Stimulated activated naive CD8-positive, alpha-beta T cell treated with anti-CD3 and anti-CD28 coated beads, Interleukin-15, Interleukin-2, amounts not matched to agents 100 ng/mL and 50 ng/mL, for 24 hours (primary cell): Measurements from ENCODE around the gene NPAS2.

Experiments
- H3K27ac Mint-ChIP-seq: one replicate; pipeline ENCODE4 v1.8.0; 2021; ENCODE audit warnings: mild to moderate bottlenecking, mixed read lengths
- H3K27me3 Mint-ChIP-seq: one replicate; pipeline ENCODE4 v1.8.0; 2021; ENCODE audit warnings: mixed read lengths
- H3K36me3 Mint-ChIP-seq: one replicate; pipeline ENCODE4 v1.8.0; 2021; ENCODE audit warnings: low read depth, mixed read lengths
- H3K4me1 Mint-ChIP-seq: one replicate; pipeline ENCODE4 v1.8.0; 2021; ENCODE audit warnings: low read depth, mixed read lengths
- H3K4me3 Mint-ChIP-seq: one replicate; pipeline ENCODE4 v1.8.0; 2021; ENCODE audit warnings: mild to moderate bottlenecking, mixed read lengths
- H3K9me3 Mint-ChIP-seq: one replicate; pipeline ENCODE4 v1.8.0; 2021; ENCODE audit warnings: mixed read lengths

Gene NPAS2

DNA sequence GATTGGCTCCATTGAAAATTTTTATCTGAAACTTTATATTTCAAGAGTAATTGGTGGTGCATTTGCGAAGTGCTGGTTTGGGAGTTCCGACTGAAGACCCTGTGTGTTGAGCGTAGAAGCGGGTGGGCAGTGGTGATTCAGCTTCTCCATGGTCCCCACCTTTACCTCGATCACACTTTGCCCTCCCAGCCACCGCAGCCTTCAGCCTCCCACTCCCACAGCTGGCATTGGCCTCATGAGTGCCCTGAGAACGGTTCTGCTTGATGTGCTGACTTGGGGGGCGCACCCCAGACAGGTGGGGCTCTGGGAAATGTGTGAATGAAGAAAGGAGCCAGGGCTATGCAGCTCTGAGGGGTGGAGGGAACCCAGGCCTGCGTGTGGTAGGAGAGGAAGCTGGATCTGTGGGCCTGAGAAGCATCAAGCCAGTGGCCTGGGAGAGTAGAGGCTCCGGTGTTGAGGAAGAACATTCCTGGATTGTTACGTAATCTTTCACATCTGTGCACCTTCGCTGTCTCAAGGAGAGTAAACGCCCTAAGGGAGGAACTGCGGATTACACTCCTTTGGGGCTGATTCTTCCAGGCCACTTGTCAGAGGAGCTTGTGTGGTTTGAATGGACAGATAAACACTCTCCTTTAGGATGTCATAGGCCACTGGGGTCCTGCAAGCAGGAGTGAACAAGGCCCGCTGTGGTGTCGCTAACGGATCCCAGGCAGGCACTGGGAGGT is 83.8 kb downstream of the NPAS2 start:
- H3K9me3 Mint-ChIP-seq = no peaks in the 10 kb centered on the region
- no peaks in the 10 kb centered on the region for H3K4me1 Mint-ChIP-seq
- H3K27me3 Mint-ChIP-seq = peaks cover 9% of the 10 kb centered on the region
- no peak overlapping the region for H3K4me3 Mint-ChIP-seq
- H3K36me3 Mint-ChIP-seq = peaks cover 3% of the 10 kb centered on the region
- H3K27ac Mint-ChIP-seq = no peak overlapping the region

GRCh38 chr2:100905132-100905805 is 85.3 kb downstream of the NPAS2 start:
- Mint-ChIP-seq H3K27me3 (peaks cover 10% of the 10 kb centered on the region), H3K9me3 (no peaks in the 10 kb centered on the region), H3K4me3 (no peak overlapping the region), H3K36me3 (no peaks in the 10 kb centered on the region), H3K4me1 (no peaks in the 10 kb centered on the region), H3K27ac (no peak overlapping the region)

- peaks cover 7% of the 10 kb centered on the region for H3K27me3 Mint-ChIP-seq
- no peak overlapping the region for H3K27ac Mint-ChIP-seq
- H3K4me1 Mint-ChIP-seq = no peaks in the 10 kb centered on the region
- no peak overlapping the region for H3K4me3 Mint-ChIP-seq
- H3K9me3 Mint-ChIP-seq = no peaks in the 10 kb centered on the region
- no peaks in the 10 kb centered on the region for H3K36me3 Mint-ChIP-seq
Observed at GRCh38 chr2:100906131-100906530, 86.2 kb downstream of the NPAS2 start.

DNA sequence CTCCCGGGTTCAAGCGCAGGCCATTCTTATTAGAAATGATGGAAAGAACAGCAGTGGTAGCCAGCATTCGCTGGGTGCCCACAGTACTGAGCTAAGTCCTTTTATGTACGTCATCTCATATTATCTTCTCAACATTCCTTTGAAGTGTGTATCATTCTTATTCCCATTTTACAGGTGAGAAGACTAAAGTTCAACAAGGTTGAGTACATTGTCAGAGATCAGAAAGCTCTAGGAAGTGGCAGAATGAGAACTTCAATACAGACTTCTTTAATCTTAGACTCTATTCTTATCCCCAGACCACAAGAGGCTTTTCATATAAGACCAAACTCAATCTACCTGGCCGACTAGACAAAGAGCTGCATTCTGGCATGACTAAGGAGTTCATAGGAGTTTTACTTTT is 86.7 kb downstream of the NPAS2 start:
- H3K36me3 Mint-ChIP-seq = no peaks in the 10 kb centered on the region
- H3K9me3 Mint-ChIP-seq = no peaks in the 10 kb centered on the region
- no peak overlapping the region for H3K27ac Mint-ChIP-seq
- no peaks in the 10 kb centered on the region for H3K4me1 Mint-ChIP-seq
- H3K4me3 Mint-ChIP-seq = no peak overlapping the region
- H3K27me3 Mint-ChIP-seq = peaks cover 7% of the 10 kb centered on the region

DNA sequence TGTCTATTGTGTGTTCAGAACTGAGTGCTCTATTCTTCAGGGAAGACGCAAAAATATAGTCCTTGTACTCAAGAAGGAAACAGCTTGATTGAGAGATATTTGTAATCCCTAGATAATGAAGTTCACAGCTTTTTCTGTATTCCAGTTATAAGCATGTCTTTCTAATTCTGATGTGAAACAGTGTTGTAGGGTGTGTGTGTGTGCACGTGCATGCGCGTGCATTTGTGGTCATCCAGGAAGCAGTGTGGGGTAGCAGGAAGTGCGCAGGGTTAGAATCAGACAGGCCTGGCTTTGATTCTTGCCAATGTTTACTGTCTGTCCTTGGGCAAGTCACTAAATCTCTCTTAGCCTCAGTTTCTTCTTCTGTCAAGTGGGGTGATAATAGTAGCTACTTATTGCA is 87.9 kb downstream of the NPAS2 start:
- no peaks in the 10 kb centered on the region for H3K36me3 Mint-ChIP-seq
- H3K4me1 Mint-ChIP-seq = no peaks in the 10 kb centered on the region
- no peak overlapping the region for H3K27ac Mint-ChIP-seq
- no peaks in the 10 kb centered on the region for H3K9me3 Mint-ChIP-seq
- H3K27me3 Mint-ChIP-seq = peaks cover 6% of the 10 kb centered on the region
- H3K4me3 Mint-ChIP-seq = no peak overlapping the region

DNA sequence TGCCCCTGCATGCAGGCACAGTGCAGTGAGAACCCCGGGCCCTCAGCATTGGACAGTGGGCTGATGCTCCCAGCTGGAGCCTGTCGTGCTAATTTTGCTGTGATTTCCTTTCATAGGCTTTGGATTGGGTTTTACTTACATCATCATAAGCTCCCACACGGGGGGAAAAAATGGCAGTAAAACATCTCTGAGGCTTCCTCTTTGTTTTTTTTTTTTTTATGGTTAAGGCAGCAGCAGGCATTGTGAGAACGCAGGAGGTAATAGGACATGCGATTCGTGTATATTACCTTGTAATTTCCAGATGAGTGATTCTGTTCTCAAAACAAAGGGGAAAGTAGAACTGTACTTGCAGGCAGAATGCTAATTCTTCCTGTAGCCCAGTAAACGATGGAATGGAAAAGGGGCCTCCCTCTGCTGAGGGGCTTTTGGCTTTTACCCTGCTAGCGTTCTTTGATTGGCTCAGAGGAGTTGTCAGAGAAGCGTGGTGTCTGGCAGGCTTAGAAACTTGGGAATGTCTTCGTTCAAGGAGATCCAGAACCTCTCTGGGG is 89.7 kb downstream of the NPAS2 start:
- Mint-ChIP-seq H3K4me1 (no peaks in the 10 kb centered on the region), H3K9me3 (no peaks in the 10 kb centered on the region), H3K27ac (no peak overlapping the region), H3K4me3 (no peak overlapping the region), H3K27me3 (peaks cover 14% of the 10 kb centered on the region), H3K36me3 (no peaks in the 10 kb centered on the region)

GRCh38 chr2:100910111-100910510 is 90.2 kb downstream of the NPAS2 start:
- no peaks in the 10 kb centered on the region for H3K4me1 Mint-ChIP-seq
- no peak overlapping the region for H3K27ac Mint-ChIP-seq

DNA sequence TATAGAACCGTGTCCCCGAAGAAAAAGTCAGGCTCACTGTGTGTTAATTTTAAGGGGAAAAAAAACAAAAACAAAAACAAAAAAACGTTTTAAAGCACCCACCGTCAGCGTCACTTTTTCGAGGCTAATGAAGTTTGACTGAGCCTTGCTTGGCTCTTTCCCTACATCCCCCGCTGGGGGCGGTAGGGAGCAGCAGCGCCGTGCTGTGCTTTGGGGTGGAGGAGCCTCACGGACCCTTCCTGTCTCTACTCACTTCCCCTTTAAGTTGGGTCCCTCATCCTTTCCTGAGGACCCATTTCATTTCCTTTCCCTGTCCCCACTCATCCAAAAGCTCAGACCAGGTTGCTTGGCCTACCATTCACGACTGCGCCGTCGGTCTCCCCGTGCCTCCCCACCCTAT is 99.4 kb downstream of the NPAS2 start:
- Mint-ChIP-seq H3K27ac (no peak overlapping the region), H3K36me3 (no peaks in the 10 kb centered on the region), H3K27me3 (peaks cover 13% of the 10 kb centered on the region), H3K4me1 (no peaks in the 10 kb centered on the region), H3K9me3 (peaks cover 5% of the 10 kb centered on the region), H3K4me3 (no peak overlapping the region)

More at GRCh38 chr2:100910111-100910510, 90.2 kb downstream of the NPAS2 start:
- Mint-ChIP-seq H3K9me3 (no peaks in the 10 kb centered on the region), H3K4me3 (no peak overlapping the region), H3K27me3 (peaks cover 17% of the 10 kb centered on the region), H3K36me3 (no peaks in the 10 kb centered on the region)

DNA sequence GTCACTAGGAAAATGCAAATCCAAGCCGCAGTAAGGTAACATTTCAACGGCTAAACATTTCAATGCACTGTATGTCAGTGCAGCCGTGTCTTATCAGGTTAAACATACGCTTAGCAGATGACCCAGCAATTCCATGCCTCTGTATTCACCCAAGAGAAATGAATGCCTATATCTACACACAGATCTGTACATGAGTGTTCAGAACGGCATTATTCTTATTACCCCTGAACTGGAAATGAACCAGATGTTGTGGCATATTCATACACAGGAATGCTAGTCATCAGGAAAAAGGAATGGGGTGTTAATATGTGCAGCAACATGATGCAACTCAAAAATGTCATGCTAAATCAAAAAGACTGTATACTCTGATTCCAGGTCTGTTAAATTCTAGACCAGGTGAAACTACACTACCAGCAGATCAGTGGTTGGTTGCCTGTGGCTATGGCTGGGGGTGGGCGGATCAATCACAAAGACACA is 101.8 kb downstream of the NPAS2 start:
- H3K27ac Mint-ChIP-seq = no peak overlapping the region
- no peaks in the 10 kb centered on the region for H3K9me3 Mint-ChIP-seq
- peaks cover 4% of the 10 kb centered on the region for H3K4me1 Mint-ChIP-seq
- H3K27me3 Mint-ChIP-seq = peaks cover 3% of the 10 kb centered on the region
- H3K36me3 Mint-ChIP-seq = peaks cover 9% of the 10 kb centered on the region
- no peak overlapping the region for H3K4me3 Mint-ChIP-seq

GRCh38 chr2:100923461-100924060 is 103.6 kb downstream of the NPAS2 start:
- Mint-ChIP-seq H3K9me3 (no peaks in the 10 kb centered on the region), H3K4me1 (peaks cover 4% of the 10 kb centered on the region), H3K27me3 (no peaks in the 10 kb centered on the region), H3K36me3 (peaks cover 9% of the 10 kb centered on the region), H3K4me3 (no peak overlapping the region), H3K27ac (no peak overlapping the region)

GRCh38 chr2:100924122-100924519 is 104.2 kb downstream of the NPAS2 start:
- peaks cover 9% of the 10 kb centered on the region for H3K36me3 Mint-ChIP-seq
- peaks cover 4% of the 10 kb centered on the region for H3K4me1 Mint-ChIP-seq
- peak overlapping the region; percentile 47 for H3K27ac Mint-ChIP-seq
- no peaks in the 10 kb centered on the region for H3K27me3 Mint-ChIP-seq
- H3K4me3 Mint-ChIP-seq = no peak overlapping the region
- no peaks in the 10 kb centered on the region for H3K9me3 Mint-ChIP-seq

DNA sequence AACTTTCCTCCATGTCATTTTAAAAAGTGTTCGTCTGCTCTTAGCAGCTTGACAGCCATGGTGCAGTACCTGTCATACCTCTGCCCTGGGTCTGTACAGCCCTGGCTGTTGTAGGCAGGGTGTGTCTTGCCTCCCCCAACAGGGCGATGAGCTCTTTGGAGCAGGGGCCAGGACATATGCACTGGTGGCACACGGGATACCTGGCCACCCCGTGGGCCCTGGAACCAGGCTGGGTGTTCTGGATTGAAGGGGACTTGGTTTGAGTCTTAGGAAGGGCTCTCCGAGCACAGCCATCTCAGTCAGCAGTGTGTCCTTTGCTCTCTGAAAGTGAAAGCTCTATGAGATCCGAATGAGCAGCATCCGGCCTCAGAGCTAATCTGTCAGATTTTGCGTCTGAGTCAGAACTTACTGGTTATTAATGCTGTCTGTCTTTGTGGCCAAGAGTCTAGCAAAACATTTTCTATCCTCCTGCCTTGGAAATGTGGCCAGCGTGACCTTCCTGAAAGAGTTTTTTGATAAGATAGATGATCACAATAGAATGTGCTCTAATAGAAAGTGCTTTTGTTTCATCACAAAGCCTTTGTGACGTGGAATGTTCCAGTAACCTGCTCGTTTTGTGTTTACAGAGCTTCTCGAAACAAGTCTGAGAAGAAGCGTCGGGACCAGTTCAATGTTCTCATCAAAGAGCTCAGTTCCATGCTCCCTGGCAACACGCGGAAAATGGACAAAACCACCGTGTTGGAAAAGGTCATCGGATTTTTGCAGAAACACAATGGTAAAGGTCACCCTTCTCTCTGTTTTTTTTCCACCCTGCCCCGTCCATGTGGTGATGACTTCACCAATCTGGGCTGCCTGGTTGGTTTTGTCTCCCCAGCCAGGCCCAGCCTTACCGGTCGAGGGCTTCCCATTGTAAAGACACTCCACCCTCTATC is 104.8 kb downstream of the NPAS2 start:
- Mint-ChIP-seq H3K27me3 (no peaks in the 10 kb centered on the region), H3K27ac (peak overlapping the region; percentile 47), H3K4me3 (no peak overlapping the region), H3K9me3 (no peaks in the 10 kb centered on the region), H3K4me1 (peaks cover 4% of the 10 kb centered on the region), H3K36me3 (peaks cover 9% of the 10 kb centered on the region)

DNA sequence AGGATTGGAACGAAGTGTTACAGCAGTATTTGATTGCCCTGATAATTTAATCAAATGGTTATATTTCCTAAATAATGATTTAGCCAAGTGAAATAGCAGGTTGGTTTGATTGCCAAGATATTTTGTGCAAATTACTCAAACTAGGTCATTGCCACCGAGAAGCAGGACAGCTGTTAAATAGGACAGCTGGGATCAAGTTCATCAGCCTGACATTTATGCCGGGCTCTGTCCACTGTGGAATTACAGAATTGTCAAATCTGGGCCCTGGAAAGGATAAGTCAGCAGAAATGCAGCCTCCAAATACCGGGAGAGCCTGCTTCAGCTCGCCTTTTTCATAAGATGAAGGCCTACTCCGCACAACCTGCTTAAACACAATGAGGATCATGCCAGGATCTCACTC is 108.3 kb downstream of the NPAS2 start:
- no peak overlapping the region for H3K27ac Mint-ChIP-seq
- H3K36me3 Mint-ChIP-seq = peaks cover 9% of the 10 kb centered on the region
- no peaks in the 10 kb centered on the region for H3K9me3 Mint-ChIP-seq
- no peaks in the 10 kb centered on the region for H3K27me3 Mint-ChIP-seq
- no peak overlapping the region for H3K4me3 Mint-ChIP-seq
- peaks cover 4% of the 10 kb centered on the region for H3K4me1 Mint-ChIP-seq

DNA sequence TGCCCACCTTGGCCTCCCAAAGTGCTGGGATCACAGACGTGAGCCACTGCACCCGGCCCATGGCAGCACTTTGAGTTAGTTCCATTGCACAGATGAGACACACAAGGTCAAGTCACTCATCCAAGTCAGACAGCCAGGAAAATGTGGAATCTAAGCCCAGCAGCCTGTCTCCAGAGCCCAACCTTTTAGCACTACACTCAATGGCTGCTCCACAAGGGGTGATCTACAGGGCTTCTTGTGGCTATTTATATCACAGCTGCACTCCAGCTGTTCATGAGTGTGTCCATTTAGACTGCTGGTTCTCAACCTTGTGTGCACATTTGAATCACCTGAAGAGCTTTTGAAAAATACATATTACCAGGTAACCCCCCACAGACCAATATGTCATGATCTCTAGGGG is 109.2 kb downstream of the NPAS2 start:
- Mint-ChIP-seq H3K27ac (no peak overlapping the region), H3K9me3 (no peaks in the 10 kb centered on the region), H3K4me1 (peaks cover 4% of the 10 kb centered on the region), H3K4me3 (no peak overlapping the region), H3K27me3 (no peaks in the 10 kb centered on the region), H3K36me3 (peaks cover 9% of the 10 kb centered on the region)
